Naive thymus-derived CD8-positive, alpha-beta T cell (primary cell): Measurements from ENCODE around the gene LONRF2. TPM values are rescaled to one million over a fixed set of nuclear protein-coding genes. Genes with fewer than 3 reads are reported as not detected.
"Not testable (repeated sequence)": the region's sequence is repeated elsewhere in the genome, so short reads cannot be mapped to it uniquely, and the experiment has no call there.

ENCODE experiments used
- ATAC-seq, 2 donors: fragments of 150-1000 bp; cut with Tn5 transposase in 1 of 2; sonication (Bioruptor Pico), chemical (Tn5 transposase) in 1 of 2; 1 replicate in 1 of 2; 2 replicates in 1 of 2; pipeline ENCODE4 v1.10.0; 2021; ENCODE audit warnings: mild to moderate bottlenecking in 2 of 2, moderate library complexity in 2 of 2
- POLR2A ChIA-PET: fragments of 350-600 bp; sonication (Branson Sonifier 250); formaldehyde crosslinking; loops from one replicate; lab custom pipeline; 2021; ENCODE audit warnings: antibody characterized with exemption; lab: Charles Lee
- DNase-seq, 10 donors: peaks; one replicate each; pipeline versions ENCODE4 v3.0.0 to v3.0.0-alpha.2; 2020 to 2022
- H3K27ac Mint-ChIP-seq, 10 donors: one replicate each; pipeline ENCODE4 v1.8.0; 2020 to 2022; ENCODE audit warnings: mild to moderate bottlenecking in 10 of 10, mixed read lengths in 10 of 10, moderate library complexity in 4 of 10, inconsistent platforms in 1 of 10
- H3K27me3 Mint-ChIP-seq, 5 donors: one replicate each; pipeline ENCODE4 v1.8.0; 2021 to 2022; ENCODE audit warnings: mixed read lengths in 5 of 5
- H3K36me3 Mint-ChIP-seq, 3 donors: one replicate each; pipeline ENCODE4 v1.8.0; 2020 to 2022; ENCODE audit warnings: mixed read lengths in 3 of 3, mild to moderate bottlenecking in 2 of 3, inconsistent platforms in 1 of 3
- H3K4me1 Mint-ChIP-seq, 4 donors: one replicate each; pipeline ENCODE4 v1.8.0; 2021 to 2022; ENCODE audit warnings: mixed read lengths in 4 of 4
- H3K4me3 Mint-ChIP-seq, 10 donors: one replicate each; pipeline ENCODE4 v1.8.0; 2020 to 2022; ENCODE audit warnings: mild to moderate bottlenecking in 10 of 10, mixed read lengths in 10 of 10, moderate library complexity in 6 of 10, inconsistent platforms in 1 of 10
- H3K9me3 Mint-ChIP-seq, 9 donors: one replicate each; pipeline ENCODE4 v1.8.0; 2020 to 2022; ENCODE audit warnings: mixed read lengths in 9 of 9, mild to moderate bottlenecking in 3 of 9, inconsistent platforms in 1 of 9, moderate library complexity in 1 of 9
- polyA plus RNA-seq, 3 donors: library from polyadenylated mRNA; unstranded; fragments of 300-500 nt; fragmentation: Illumina TruSeq; gene quantifications; one replicate each; pipeline ENCODE4 v1.2.3, GENCODE V29; 2021
- total RNA-seq, 8 experiments: library from RNA in 2 of 8; stranded (reverse) in 2 of 8; gene quantifications; one replicate each; pipeline ENCODE4 v1.2.3 and lab custom pipeline; 2021 to 2026

LONRF2 gene
- total RNA-seq = not detected
- not detected for polyA plus RNA-seq
- 0 to 0.42 (median 0.03) reads per million in 6 experiments for total RNA-seq (lab: John Stamatoyannopoulos, UW)

DNA sequence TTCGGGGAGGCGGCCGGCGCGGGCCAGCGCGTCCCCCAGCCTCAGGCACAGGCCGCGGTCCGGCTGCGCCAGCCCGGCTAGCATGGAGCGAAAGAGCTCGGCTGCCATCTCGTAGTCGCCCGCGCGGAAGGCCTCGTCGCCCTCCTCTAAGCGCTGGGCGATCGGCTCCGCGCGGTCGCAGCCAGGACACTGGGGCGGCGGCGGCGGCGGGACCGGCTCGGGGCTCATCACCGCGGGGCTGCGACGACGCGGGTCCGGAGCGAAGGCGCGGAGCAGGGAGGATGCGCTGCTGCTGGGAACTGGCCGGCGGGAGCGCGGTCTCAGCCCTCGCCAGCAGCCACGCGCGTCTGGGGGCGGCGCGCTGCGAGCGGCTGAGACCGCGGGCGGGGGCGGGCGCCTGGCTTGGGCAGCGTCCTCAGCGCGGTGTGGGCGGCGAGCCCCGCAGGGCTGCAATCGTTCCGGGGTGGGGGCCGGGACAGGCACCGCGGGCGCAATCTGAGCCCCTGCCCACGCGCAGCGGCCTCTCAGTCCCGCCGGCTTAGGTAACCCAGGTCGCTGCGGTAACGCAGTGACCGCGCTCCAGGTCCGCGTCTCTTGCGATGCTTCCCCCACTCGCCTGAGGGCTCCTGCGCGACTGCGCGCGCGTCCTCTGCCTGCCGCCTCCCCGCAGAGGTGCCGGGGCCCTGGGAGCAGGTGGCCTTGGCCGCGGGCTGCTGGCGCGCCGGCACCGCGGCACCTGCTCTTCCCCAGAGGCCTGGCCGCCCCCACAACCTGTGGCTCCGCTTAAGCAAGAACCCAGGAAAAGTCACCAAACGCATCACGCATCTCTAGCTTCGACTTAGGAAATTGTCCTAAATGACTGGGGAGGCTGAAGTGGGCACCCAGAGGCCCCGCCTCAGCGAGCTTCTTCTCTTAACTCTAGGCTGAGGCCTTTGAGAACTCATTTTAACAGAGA lies at the start of gene LONRF2:
Gene LONRF2 (minus strand): TSS at position 636 of the 955 bp plus-strand sequence. CDS start 408 bp downstream, at position 228.
- DNase-seq = no peak
- Mint-ChIP-seq H3K27ac (no peak within 1 kb of the TSS), H3K4me1 (peaks cover 0 to 6% (median 2%) of the 10 kb centered on the region in 4 donors), H3K36me3 (peaks cover 6 to 19% (median 11%) of the 10 kb centered on the region in 3 donors), H3K27me3 (peaks cover 34 to 62% (median 47%) of the 10 kb centered on the region in 5 donors), H3K4me3 (peak within 1 kb of the TSS in 8 of 10 donors; percentile 42 to 64 (median 54)), H3K9me3 (peaks cover 2 to 21% (median 13%) of the 10 kb centered on the region in 9 donors)
- POLR2A ChIA-PET = no interaction called here
- ATAC-seq = no peak

DNA sequence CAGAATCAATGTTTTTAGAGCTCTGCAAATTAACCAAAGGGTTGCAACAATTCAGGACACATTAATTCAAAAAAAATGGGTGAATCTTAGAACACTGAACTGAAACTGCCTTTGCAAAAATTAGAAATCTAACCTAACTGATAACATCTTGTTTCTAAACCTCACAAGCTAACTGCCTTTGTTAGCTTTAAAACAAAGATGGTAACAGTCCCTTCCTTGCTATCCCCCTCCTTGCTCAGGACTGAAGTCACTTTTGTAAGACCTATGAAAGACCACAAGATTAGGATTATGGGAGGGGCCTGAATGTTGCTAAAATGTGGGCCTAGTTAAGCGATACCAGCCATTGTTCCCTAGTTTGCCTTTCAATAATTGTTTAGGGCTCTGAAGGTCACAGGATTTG lies 44.9 kb upstream of the LONRF2 start:
- ATAC-seq (no peak), DNase-seq (no peak)
- no peak overlapping the region for H3K4me3 Mint-ChIP-seq
- H3K27me3 Mint-ChIP-seq = peaks cover 5 to 38% (median 10%) of the 10 kb centered on the region in 5 donors
- no peak overlapping the region for H3K27ac Mint-ChIP-seq
- peaks cover 17 to 57% (median 34%) of the 10 kb centered on the region in 9 donors for H3K9me3 Mint-ChIP-seq
- POLR2A ChIA-PET = no interaction called here
- H3K4me1 Mint-ChIP-seq = no peaks in the 10 kb centered on the region
- peaks cover 0 to 50% (median 12%) of the 10 kb centered on the region in 3 donors for H3K36me3 Mint-ChIP-seq

DNA sequence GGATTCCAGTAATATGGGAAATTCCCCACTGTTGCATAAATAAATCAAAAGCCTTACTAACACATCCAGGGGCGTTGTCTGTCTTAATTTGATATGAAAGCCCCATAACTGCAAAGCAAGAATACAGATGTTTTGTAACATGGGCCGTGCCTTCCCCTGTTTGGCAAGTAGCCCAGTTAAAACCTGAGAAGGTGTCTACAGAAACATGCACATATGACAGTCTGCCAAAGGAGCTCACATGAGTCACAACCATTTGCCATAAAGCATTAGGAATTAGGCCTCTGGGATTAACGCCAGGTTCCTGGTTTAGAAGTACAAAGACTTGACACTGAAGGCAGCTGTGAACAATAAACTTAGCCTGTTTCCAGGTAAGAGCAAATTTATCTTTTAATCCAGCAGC lies 43.1 kb upstream of the LONRF2 start:
- DNase-seq = no peak
- Mint-ChIP-seq H3K9me3 (peaks cover 12 to 54% (median 24%) of the 10 kb centered on the region in 9 donors), H3K27me3 (peaks cover 5 to 31% (median 10%) of the 10 kb centered on the region in 5 donors), H3K4me3 (no peak overlapping the region), H3K36me3 (peaks cover 0 to 41% (median 9%) of the 10 kb centered on the region in 3 donors), H3K4me1 (no peaks in the 10 kb centered on the region), H3K27ac (no peak overlapping the region)
- POLR2A ChIA-PET = no interaction called here
- no peak for ATAC-seq

DNA sequence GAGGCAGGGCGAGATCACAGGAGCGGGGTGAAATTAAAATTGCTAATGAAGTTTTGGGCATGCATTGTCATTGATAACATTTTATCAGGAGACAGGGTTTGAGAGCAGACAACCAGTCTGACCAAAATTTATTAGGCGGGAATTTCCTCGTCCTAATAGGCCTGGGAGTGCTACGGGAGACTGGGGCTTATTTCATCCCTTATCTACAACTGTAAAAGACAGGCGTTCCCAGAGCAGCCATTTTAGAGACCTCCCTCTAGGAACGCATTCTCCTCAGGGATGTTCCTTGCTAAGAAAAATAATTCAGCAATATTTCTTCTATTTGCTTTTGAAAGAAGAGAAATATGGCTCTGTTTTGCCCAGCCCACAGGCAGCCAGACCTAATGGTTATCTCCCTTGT lies 40.0 kb upstream of the LONRF2 start:
- ATAC-seq, H3K4me1 Mint-ChIP-seq, POLR2A ChIA-PET, DNase-seq, H3K4me3 Mint-ChIP-seq, H3K27ac Mint-ChIP-seq: not testable (repeated sequence)
- H3K36me3 Mint-ChIP-seq = peaks cover 0 to 32% (median 4%) of the 10 kb centered on the region in 3 donors
- H3K9me3 Mint-ChIP-seq = peaks cover 7 to 45% (median 20%) of the 10 kb centered on the region in 9 donors
- H3K27me3 Mint-ChIP-seq = peaks cover 0 to 22% (median 9%) of the 10 kb centered on the region in 5 donors

DNA sequence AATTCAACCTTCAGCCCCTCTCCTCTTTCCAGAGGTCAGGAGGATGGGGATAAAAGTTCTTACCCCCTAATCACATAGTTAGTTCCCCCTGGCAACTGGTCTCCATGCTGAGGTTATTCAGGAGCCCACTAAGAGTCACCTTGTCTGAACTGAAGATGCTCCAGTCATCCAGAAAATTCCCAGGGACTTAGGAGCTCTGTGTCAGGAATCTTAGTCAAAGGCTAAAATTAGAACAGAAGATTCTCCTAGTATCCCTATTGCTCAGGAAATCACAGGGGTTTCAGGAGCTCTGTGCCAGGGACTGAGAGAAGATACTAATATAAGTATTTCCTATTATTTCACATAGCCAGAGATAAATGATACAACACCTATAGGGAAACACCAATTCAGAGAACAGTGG lies 37.3 kb upstream of the LONRF2 start:
- DNase-seq (no peak), ATAC-seq (no peak)
- H3K27me3 Mint-ChIP-seq = peaks cover 3 to 31% (median 11%) of the 10 kb centered on the region in 5 donors
- POLR2A ChIA-PET = no interaction called here
- no peak overlapping the region for H3K4me3 Mint-ChIP-seq
- no peaks in the 10 kb centered on the region for H3K4me1 Mint-ChIP-seq
- H3K27ac Mint-ChIP-seq = no peak overlapping the region
- peaks cover 7 to 45% (median 19%) of the 10 kb centered on the region in 9 donors for H3K9me3 Mint-ChIP-seq
- peaks cover 0 to 32% (median 4%) of the 10 kb centered on the region in 3 donors for H3K36me3 Mint-ChIP-seq

DNA sequence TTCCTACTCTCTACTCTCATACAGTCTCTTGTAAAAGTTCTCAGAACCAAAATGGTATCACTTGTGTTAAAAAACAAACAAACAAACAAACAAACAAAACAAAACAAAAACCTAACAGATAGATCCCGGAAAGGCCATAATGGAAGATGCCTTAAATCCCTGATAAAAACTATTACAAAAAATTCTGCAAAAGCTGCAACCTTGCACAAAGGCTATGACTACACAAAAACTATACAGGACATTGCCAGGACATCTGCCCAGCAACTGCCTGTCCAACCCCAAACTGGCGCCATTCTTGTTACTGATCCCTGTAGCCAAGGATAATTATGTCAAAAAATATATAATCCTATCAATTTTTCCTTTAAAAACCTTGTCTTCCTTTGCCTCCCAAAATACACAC lies 36.3 kb upstream of the LONRF2 start:
- DNase-seq (no peak), ATAC-seq (no peak)
- Mint-ChIP-seq H3K4me3 (no peak overlapping the region), H3K27ac (no peak overlapping the region), H3K27me3 (peaks cover 3 to 26% (median 10%) of the 10 kb centered on the region in 5 donors), H3K36me3 (peaks cover 0 to 32% (median 2%) of the 10 kb centered on the region in 3 donors), H3K4me1 (no peaks in the 10 kb centered on the region), H3K9me3 (peaks cover 7 to 45% (median 19%) of the 10 kb centered on the region in 9 donors)
- POLR2A ChIA-PET = no interaction called here

DNA sequence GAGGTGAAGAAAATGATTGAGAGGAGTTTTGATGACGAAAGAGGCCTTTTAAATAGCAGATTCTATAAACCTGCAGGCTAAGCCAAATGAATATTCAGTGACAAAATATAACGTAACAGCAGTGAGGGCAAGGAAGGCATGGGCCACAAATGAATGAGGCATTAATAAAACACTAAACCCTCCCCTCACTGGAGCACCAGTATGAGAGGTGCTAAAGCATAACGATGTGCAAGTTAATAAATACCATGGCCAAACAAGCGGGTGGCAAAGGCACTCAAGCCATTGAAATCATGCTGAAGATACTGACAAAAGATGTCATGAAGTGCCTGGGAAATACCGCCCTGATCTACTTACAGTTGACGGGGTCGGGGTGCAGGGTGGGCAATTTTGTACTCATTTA lies 30.2 kb upstream of the LONRF2 start:
- Mint-ChIP-seq H3K4me1 (no peaks in the 10 kb centered on the region), H3K27ac (no peak overlapping the region), H3K9me3 (peaks cover 0 to 3% (median 0%) of the 10 kb centered on the region in 9 donors), H3K36me3 (peaks cover 0 to 5% (median 0%) of the 10 kb centered on the region in 3 donors), H3K27me3 (peaks cover 13 to 73% (median 25%) of the 10 kb centered on the region in 5 donors), H3K4me3 (no peak overlapping the region)
- ATAC-seq = no peak
- POLR2A ChIA-PET = no interaction called here
- no peak for DNase-seq

DNA sequence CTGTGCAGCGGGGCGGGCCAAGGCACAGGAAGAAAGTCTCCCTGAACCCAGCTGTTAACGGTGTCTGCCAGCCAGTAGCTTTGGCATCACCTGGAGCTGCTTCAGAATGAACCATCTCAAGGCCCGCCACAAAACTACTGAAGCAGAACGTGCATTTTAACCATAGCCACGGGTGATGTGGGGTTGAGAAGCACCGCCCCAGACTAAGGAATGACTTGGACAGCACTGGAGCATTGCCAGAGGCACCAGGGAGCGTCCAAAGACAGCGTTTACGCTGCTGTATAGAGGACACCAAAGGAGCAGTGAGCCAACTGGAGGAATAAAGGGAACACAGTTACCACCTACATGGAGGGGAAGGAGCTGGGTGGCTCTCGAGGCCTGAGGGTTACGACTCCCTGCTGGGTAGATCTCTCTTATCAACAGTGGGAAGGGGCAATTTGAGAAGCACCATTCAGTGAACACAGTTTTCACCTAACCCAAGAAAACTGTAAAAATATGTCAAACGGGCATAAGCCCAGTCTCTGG lies 28.4 kb upstream of the LONRF2 start:
- POLR2A ChIA-PET = no interaction called here
- peaks cover 0 to 5% (median 0%) of the 10 kb centered on the region in 3 donors for H3K36me3 Mint-ChIP-seq
- H3K27ac Mint-ChIP-seq = peak overlapping the region in 1 of 10 donors; percentile 36
- H3K4me3 Mint-ChIP-seq = no peak overlapping the region
- ATAC-seq (no peak), DNase-seq (no peak)
- no peaks in the 10 kb centered on the region for H3K4me1 Mint-ChIP-seq
- H3K27me3 Mint-ChIP-seq = peaks cover 11 to 56% (median 24%) of the 10 kb centered on the region in 5 donors
- peaks cover 0 to 7% (median 0%) of the 10 kb centered on the region in 9 donors for H3K9me3 Mint-ChIP-seq

DNA sequence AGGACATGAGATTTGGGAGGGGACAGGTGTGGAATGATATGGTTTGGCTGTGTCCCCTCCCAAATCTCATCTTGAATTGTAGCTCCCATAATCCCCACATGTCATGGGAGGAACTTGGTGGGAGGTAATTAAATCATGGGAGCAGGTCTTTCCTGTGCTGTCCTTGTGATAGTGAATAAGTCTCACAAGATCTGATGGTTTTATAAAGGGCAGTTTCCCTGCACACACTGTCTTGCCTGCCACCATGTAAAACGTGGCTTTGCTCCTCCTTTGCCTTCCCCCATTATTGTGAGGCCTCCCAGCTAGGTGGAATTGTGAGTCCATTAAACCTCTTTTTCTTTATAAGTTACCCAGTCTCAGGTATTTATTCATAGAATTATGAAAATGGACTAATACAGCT lies 22.8 kb upstream of the LONRF2 start:
- POLR2A ChIA-PET, DNase-seq, H3K4me3 Mint-ChIP-seq, ATAC-seq, H3K27ac Mint-ChIP-seq, H3K4me1 Mint-ChIP-seq: not testable (repeated sequence)
- H3K9me3 Mint-ChIP-seq = peaks cover 0 to 21% (median 2%) of the 10 kb centered on the region in 9 donors
- peaks cover 8 to 49% (median 18%) of the 10 kb centered on the region in 5 donors for H3K27me3 Mint-ChIP-seq
- H3K36me3 Mint-ChIP-seq = peaks cover 0 to 12% (median 0%) of the 10 kb centered on the region in 3 donors

DNA sequence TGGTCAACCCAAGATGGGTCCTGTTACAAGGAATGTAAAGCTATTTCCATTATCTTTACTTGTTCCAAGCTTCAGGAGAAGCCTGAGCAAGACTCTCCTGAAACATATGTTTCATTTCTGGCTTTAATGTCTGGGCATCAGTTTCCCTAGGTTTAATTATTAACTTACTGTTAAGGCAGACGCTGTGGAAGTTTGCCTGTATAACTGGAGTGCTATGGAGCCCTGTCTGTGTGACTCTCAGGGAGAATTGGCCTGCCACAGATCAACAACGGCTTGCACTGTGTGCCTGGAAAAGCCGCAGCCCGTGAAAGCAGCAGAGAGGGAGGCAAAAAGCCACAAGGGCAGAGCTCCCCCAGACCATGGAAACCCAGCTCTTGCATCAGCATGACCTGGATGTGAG lies 22.1 kb upstream of the LONRF2 start:
- peaks cover 0 to 18% (median 2%) of the 10 kb centered on the region in 9 donors for H3K9me3 Mint-ChIP-seq
- ATAC-seq = no peak
- POLR2A ChIA-PET = no interaction called here
- no peak overlapping the region for H3K27ac Mint-ChIP-seq
- no peak overlapping the region for H3K4me3 Mint-ChIP-seq
- H3K4me1 Mint-ChIP-seq = no peaks in the 10 kb centered on the region
- peaks cover 0 to 8% (median 0%) of the 10 kb centered on the region in 3 donors for H3K36me3 Mint-ChIP-seq
- DNase-seq = no peak
- peaks cover 5 to 49% (median 18%) of the 10 kb centered on the region in 5 donors for H3K27me3 Mint-ChIP-seq

DNA sequence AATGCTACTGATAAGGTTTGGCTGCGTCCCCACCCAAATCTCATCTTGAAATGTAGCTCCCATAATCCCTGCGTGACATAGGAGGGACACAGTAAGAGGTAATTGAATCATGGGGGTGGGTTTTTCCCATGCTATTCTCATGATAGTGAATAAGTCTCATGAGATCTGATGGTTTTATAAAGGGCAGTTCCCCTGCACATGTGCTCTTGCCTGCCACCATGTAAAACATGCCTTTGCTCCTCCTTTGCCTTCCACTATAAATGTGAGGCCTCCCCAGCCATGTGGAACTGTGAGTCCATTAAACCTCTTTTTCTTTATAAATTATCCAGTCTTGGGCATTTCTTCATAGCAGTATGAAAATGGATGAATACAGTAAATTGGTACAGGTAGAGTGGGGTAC lies 20.2 kb upstream of the LONRF2 start:
- H3K27ac Mint-ChIP-seq, POLR2A ChIA-PET, ATAC-seq, H3K36me3 Mint-ChIP-seq, H3K4me1 Mint-ChIP-seq, H3K4me3 Mint-ChIP-seq, DNase-seq: not testable (repeated sequence)
- peaks cover 0 to 18% (median 2%) of the 10 kb centered on the region in 9 donors for H3K9me3 Mint-ChIP-seq
- H3K27me3 Mint-ChIP-seq = peaks cover 2 to 36% (median 13%) of the 10 kb centered on the region in 5 donors

DNA sequence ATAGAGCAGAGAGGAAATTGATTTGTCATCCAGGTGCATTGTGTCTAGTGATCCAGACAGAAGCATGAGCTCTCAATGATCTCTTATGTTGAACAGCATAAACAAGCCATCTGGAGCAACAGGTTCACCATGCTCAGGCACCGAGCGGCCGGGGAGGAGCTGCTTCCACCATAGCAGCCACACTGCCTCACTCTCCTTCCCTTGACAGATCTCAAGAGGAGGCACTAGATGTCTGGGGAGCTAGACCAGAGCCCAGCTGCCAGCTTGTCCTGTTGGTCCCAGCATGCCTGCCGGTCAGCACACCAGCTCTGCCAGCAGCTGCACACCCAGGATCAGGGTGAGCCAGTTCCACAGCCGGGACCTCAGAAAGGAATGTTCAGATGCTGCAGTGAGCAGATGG lies 17.5 kb upstream of the LONRF2 start:
- ATAC-seq (no peak), DNase-seq (no peak)
- peaks cover 2 to 44% (median 17%) of the 10 kb centered on the region in 5 donors for H3K27me3 Mint-ChIP-seq
- H3K4me1 Mint-ChIP-seq = no peaks in the 10 kb centered on the region
- H3K9me3 Mint-ChIP-seq = peaks cover 0 to 15% (median 2%) of the 10 kb centered on the region in 9 donors
- H3K27ac Mint-ChIP-seq = no peak overlapping the region
- peaks cover 0 to 8% (median 0%) of the 10 kb centered on the region in 3 donors for H3K36me3 Mint-ChIP-seq
- no peak overlapping the region for H3K4me3 Mint-ChIP-seq
- POLR2A ChIA-PET = no interaction called here
